Putamen (tissue), 1 donor: ENCODE measurements around the gene EMILIN2.
"Not testable (repeated sequence)": the region's sequence is repeated elsewhere in the genome, so short reads cannot be mapped to it uniquely, and the experiment has no call there.

ENCODE experiments used
- DNase-seq: peaks from one replicate; pipeline ENCODE4 v3.0.0-alpha.2; 2016; ENCODE audit warnings: low spot score

The EMILIN2 gene

GRCh38 chr18:2846636-2847316, at the start of gene EMILIN2:
Gene EMILIN2, plus strand, starts transcription at chr18:2847006. Its CDS starts 183 bp downstream, at chr18:2847189.
- no peak for DNase-seq

GRCh38 chr18:2797951-2798350, 48.9 kb upstream of the EMILIN2 start:
- DNase-seq, result no peak

GRCh38 chr18:2799369-2799768, 47.4 kb upstream of the EMILIN2 start:
- no peak for DNase-seq

GRCh38 chr18:2805970-2806943, 40.5 kb upstream of the EMILIN2 start:
- DNase-seq, result no peak

GRCh38 chr18:2808640-2809039, 38.2 kb upstream of the EMILIN2 start:
- DNase-seq, result not testable (repeated sequence)

- not testable (repeated sequence) for DNase-seq
Measured at GRCh38 chr18:2809666-2810183, 37.1 kb upstream of the EMILIN2 start.

- DNase-seq, result no peak
Measured at GRCh38 chr18:2811416-2811815, 35.4 kb upstream of the EMILIN2 start.

GRCh38 chr18:2814928-2815327, 31.9 kb upstream of the EMILIN2 start:
- no peak for DNase-seq

GRCh38 chr18:2818281-2818680, 28.5 kb upstream of the EMILIN2 start:
- no peak for DNase-seq

- no peak for DNase-seq
Measured at GRCh38 chr18:2821695-2822094, 25.1 kb upstream of the EMILIN2 start.

- no peak for DNase-seq
Measured at GRCh38 chr18:2822213-2822921, 24.4 kb upstream of the EMILIN2 start.

- no peak for DNase-seq
Measured at GRCh38 chr18:2823202-2823601, 23.6 kb upstream of the EMILIN2 start.

GRCh38 chr18:2823966-2824365, 22.8 kb upstream of the EMILIN2 start:
- DNase-seq, result no peak

- no peak for DNase-seq
Measured at GRCh38 chr18:2824865-2825264, 21.9 kb upstream of the EMILIN2 start.

- DNase-seq, result no peak
Measured at GRCh38 chr18:2825613-2826175, 21.1 kb upstream of the EMILIN2 start.

- no peak for DNase-seq
Measured at GRCh38 chr18:2826581-2826980, 20.2 kb upstream of the EMILIN2 start.

- DNase-seq, result no peak
Measured at GRCh38 chr18:2827061-2827460, 19.7 kb upstream of the EMILIN2 start.

- not testable (repeated sequence) for DNase-seq
Measured at GRCh38 chr18:2836118-2836517, 10.7 kb upstream of the EMILIN2 start.

- DNase-seq, result not testable (repeated sequence)
Measured at GRCh38 chr18:2837290-2837689, 9.5 kb upstream of the EMILIN2 start.

GRCh38 chr18:2839202-2839601, 7.6 kb upstream of the EMILIN2 start:
- DNase-seq, result no peak

- DNase-seq, result no peak
Measured at GRCh38 chr18:2840521-2840920, 6.3 kb upstream of the EMILIN2 start.

- DNase-seq, result no peak
Measured at GRCh38 chr18:2843146-2843545, 3.7 kb upstream of the EMILIN2 start.
